H1 (cell line): ENCODE data around the gene DLK2. TPM values are rescaled to one million over a fixed set of nuclear protein-coding genes. Genes with fewer than 3 reads are reported as not detected.

Source experiments
- CHD2 ChIP-seq: IDR thresholded peaks from 2 replicates; pipeline ENCODE4 v1.6.1; 2012; ENCODE audit warnings: low read length, improper control_type of control experiment
- GABPA ChIP-seq: IDR thresholded peaks from 2 replicates; pipeline ENCODE4 v1.6.1; 2011; ENCODE audit warnings: mild to moderate bottlenecking, low read length, moderate library complexity, borderline replicate concordance; ENCODE audit not compliant: insufficient read depth
- polyA plus RNA-seq, 7 experiments: library from polyadenylated mRNA; depleted of rRNA in 3 of 7; stranded (reverse) in 5 of 7; unstranded in 2 of 7; fragments of >200 nt in 5 of 7; fragments of 200-250 nt in 2 of 7; gene quantifications; 1 replicate in 5 of 7; 2 replicates in 1 of 7; 4 replicates in 1 of 7; pipeline versions ENCODE4 v1.2.1 to v1.2.3, GENCODE V29; 2011 to 2013; ENCODE audit warnings: missing spikeins in 2 of 7, mixed read lengths in 2 of 7
- total RNA-seq: library from RNA; stranded (reverse); fragmentation: NEBNext Ultra II Directional; extraction: Animal tissue kit (Norgen Biotek cat#: 25700); gene quantifications from 2 replicates; pipeline ENCODE4 v1.2.1, GENCODE V29; 2021
- TF ChIP-seq, protein P1 (sequence below), 3 experiments: IDR thresholded peaks; 1 replicate in 2 of 3; 2 replicates in 1 of 3; pipeline versions ENCODE4 v1.5.1 to v1.6.1; 2011; ENCODE audit warnings: low read length in 3 of 3, mild to moderate bottlenecking in 3 of 3, inconsistent platforms in 2 of 3, low read depth in 1 of 3, moderate library complexity in 1 of 3; ENCODE audit not compliant: insufficient read depth in 1 of 3; ENCODE audit errors: control extremely low read depth in 1 of 3

DLK2 gene
- total and polyA plus RNA-seq, 2 of the 8 experiments (the other 6 are each of a cell fraction or from before 2014, with no cell fraction given) = 0.37 to 0.80 TPM

- TF ChIP-seq, protein P1, sequence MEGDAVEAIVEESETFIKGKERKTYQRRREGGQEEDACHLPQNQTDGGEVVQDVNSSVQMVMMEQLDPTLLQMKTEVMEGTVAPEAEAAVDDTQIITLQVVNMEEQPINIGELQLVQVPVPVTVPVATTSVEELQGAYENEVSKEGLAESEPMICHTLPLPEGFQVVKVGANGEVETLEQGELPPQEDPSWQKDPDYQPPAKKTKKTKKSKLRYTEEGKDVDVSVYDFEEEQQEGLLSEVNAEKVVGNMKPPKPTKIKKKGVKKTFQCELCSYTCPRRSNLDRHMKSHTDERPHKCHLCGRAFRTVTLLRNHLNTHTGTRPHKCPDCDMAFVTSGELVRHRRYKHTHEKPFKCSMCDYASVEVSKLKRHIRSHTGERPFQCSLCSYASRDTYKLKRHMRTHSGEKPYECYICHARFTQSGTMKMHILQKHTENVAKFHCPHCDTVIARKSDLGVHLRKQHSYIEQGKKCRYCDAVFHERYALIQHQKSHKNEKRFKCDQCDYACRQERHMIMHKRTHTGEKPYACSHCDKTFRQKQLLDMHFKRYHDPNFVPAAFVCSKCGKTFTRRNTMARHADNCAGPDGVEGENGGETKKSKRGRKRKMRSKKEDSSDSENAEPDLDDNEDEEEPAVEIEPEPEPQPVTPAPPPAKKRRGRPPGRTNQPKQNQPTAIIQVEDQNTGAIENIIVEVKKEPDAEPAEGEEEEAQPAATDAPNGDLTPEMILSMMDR (IDR thresholded peaks at IDR 0.05; ENCODE audit: control extremely low read depth in 1 of 3, insufficient read depth in 1 of 3, low read depth in 1 of 3, low read length in 3 of 3) = peak; percentile 2 to 29 (median 29); a peak in 3 of 4 replicates
- TF ChIP-seq CHD2 = peak; percentile 96
- TF ChIP-seq GABPA = no peak
- TF ChIP-seq, all 59 proteins: peak for 17
Observed at GRCh38 chr6:43427406-43428111, 27.8 kb downstream of the DLK2 start, which contains the start of gene ABCC10 (continued).
